ENCODE results near the gene GRK4.
A peak's percentile ranks its signal among the peaks of the same experiment; 100 is the strongest.

GRK4 gene

DNA sequence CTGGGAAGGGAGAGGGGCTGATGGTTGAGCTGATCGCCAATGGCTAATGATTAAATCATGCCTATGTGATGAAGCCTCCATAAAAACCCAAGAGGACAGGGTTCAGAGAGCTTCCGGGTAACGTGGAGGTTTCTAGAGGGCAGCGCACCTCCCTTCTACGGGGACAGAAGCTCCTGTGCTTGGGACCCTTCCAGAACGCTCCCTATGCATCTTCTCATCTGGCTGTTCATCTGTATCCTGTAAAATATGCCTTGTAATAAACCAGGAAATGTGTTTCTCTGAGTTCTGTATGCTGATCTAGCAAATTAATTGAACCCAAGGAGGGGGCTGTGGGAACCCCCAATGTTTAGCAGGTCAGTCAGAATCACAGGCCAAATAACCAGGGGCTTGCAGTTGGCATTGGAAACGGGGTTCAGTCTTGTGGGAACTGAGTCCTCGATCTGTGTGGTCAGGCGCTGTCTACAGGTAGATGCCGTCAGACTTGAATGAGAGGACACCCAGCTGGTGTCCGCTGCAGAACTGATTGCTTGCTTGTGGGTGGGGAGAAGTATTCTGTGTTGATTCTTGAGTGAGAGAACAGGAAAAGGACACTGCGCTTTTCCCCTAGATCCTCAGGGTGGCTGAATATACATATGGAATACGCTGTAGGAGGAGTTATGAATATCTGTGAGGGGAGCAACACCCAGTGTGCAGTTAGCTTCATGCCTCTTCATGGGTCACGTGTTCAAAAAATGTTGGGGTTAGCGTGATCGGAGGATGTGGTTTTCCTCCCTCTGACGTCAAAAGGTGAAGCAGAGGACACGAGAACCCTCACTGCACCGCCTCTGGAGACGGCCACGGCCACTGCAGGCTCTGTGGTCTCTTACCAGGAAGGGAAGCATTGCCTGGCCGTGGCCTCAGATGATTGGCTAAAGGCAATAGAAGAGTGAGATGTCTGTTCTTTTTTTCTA lies 81.8 kb downstream of the GRK4 start:
- H3K27me3 ChIP-seq (ENCODE audit: control insufficient read depth in 3 of 3, insufficient read depth in 3 of 3, low read depth in 1 of 3, low read length in 3 of 3), result peaks cover 0 to 14% (median 9%) of the 10 kb centered on the region in 3 experiments

DNA sequence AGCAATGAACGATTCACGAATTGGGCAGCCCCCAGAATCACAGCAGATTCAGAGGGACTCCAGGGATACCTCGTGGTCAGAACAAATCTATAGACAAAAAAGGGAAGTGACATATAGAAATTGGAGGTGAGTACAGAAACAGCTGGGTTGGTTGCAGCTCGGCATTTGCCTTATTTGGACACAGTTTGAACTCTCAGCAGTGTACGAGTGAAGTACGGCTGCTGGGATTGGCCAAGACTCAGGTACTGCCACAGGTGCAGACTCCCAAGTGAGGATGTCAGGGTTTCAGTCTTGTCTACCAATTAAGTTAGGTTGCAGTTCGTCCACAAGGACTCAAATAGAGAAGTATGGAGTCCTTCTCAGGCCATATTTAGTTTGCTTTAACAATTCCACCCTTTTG lies 82.8 kb downstream of the GRK4 start:
- Histone ChIP-seq H2AFZ (ENCODE audit: low read length) (no peak overlapping the region), H3K27ac (replicated peaks; ENCODE audit: low read length) (no peak overlapping the region), H3K9ac (ENCODE audit: low read depth, low read length, poor library complexity) (no peak overlapping the region), H3K18ac (ENCODE audit: low read length) (no peak overlapping the region), H3K4me2 (ENCODE audit: insufficient read depth, low read length, poor library complexity, severe bottlenecking) (no peak overlapping the region), H4K8ac (ENCODE audit: low read depth, low read length) (no peak overlapping the region), H2BK120ac (ENCODE audit: low read depth, low read length) (no peak overlapping the region), H3K27me3 (ENCODE audit: control insufficient read depth in 3 of 3, insufficient read depth in 3 of 3, low read depth in 1 of 3, low read length in 3 of 3) (peaks cover 0 to 14% (median 9%) of the 10 kb centered on the region in 3 experiments), H3K4me3 (ENCODE audit: low read length in 2 of 2) (no peak overlapping the region), H2AK5ac (ENCODE audit: low read depth, low read length) (no peak overlapping the region), H3K23ac (ENCODE audit: low read depth, low read length, poor library complexity) (no peak overlapping the region), H4K91ac (ENCODE audit: low read depth, low read length, poor library complexity) (no peak overlapping the region), H3K9me3 (replicated peaks in 1 of 2; ENCODE audit: control insufficient read depth in 2 of 2, insufficient read depth in 1 of 2, low read depth in 1 of 2, low read length in 2 of 2) (no peaks in the 10 kb centered on the region), H3K4me1 (ENCODE audit: control insufficient read depth in 2 of 2, insufficient read depth in 1 of 2, low read depth in 1 of 2, low read length in 2 of 2) (no peaks in the 10 kb centered on the region), H3K14ac (ENCODE audit: low read length) (no peak overlapping the region), H3K79me1 (ENCODE audit: low read depth, low read length) (no peaks in the 10 kb centered on the region), H2BK12ac (ENCODE audit: low read length) (no peak overlapping the region), H2BK15ac (ENCODE audit: low read length) (no peak overlapping the region), H3K4ac (ENCODE audit: low read length) (no peak overlapping the region), H3K36me3 (replicated peaks in 1 of 2; ENCODE audit: control insufficient read depth in 2 of 2, insufficient read depth in 2 of 2, low read length in 2 of 2) (no peaks in the 10 kb centered on the region), H2BK5ac (ENCODE audit: low read length) (no peak overlapping the region)
- DNase-seq (ENCODE audit: low spot score), result no peak
- WGBS, 2 donors (ENCODE audit: extremely low coverage in 2 of 2, insufficient read length in 2 of 2, insufficient replicate concordance in 1 of 2), result no CpG with 5 or more reads among the region's 7 CpGs

More for the DNA sequence above, 81.8 kb downstream of the GRK4 start:
- H3K23ac ChIP-seq (ENCODE audit: low read depth, low read length, poor library complexity), result no peak overlapping the region
- H2BK15ac ChIP-seq (ENCODE audit: low read length), result no peak overlapping the region
- no peak for DNase-seq (ENCODE audit: low spot score)
- no peak overlapping the region for H2BK120ac ChIP-seq (ENCODE audit: low read depth, low read length)
- H3K4me3 ChIP-seq (ENCODE audit: low read length in 2 of 2), result no peak overlapping the region
- no peak overlapping the region for H2AK5ac ChIP-seq (ENCODE audit: low read depth, low read length)
- no peak overlapping the region for H3K18ac ChIP-seq (ENCODE audit: low read length)
- H4K8ac ChIP-seq (ENCODE audit: low read depth, low read length), result no peak overlapping the region
- H3K4me1 ChIP-seq (ENCODE audit: control insufficient read depth in 2 of 2, insufficient read depth in 1 of 2, low read depth in 1 of 2, low read length in 2 of 2), result no peaks in the 10 kb centered on the region
- H3K4ac ChIP-seq (ENCODE audit: low read length), result no peak overlapping the region
- no peak overlapping the region for H2AFZ ChIP-seq (ENCODE audit: low read length)
- no peaks in the 10 kb centered on the region for H3K36me3 ChIP-seq (replicated peaks in 1 of 2; ENCODE audit: control insufficient read depth in 2 of 2, insufficient read depth in 2 of 2, low read length in 2 of 2)
- H4K91ac ChIP-seq (ENCODE audit: low read depth, low read length, poor library complexity), result no peak overlapping the region
- no peak overlapping the region for H2BK5ac ChIP-seq (ENCODE audit: low read length)
- H3K79me1 ChIP-seq (ENCODE audit: low read depth, low read length), result no peaks in the 10 kb centered on the region
- H3K14ac ChIP-seq (ENCODE audit: low read length), result no peak overlapping the region
- no CpG with 5 or more reads among the region's 22 CpGs for WGBS, 2 donors (ENCODE audit: extremely low coverage in 2 of 2, insufficient read length in 2 of 2, insufficient replicate concordance in 1 of 2)
- H3K4me2 ChIP-seq (ENCODE audit: insufficient read depth, low read length, poor library complexity, severe bottlenecking), result no peak overlapping the region
- no peaks in the 10 kb centered on the region for H3K9me3 ChIP-seq (replicated peaks in 1 of 2; ENCODE audit: control insufficient read depth in 2 of 2, insufficient read depth in 1 of 2, low read depth in 1 of 2, low read length in 2 of 2)
- H2BK12ac ChIP-seq (ENCODE audit: low read length), result no peak overlapping the region
- no peak overlapping the region for H3K27ac ChIP-seq (replicated peaks; ENCODE audit: low read length)
- H3K9ac ChIP-seq (ENCODE audit: low read depth, low read length, poor library complexity), result no peak overlapping the region

DNA sequence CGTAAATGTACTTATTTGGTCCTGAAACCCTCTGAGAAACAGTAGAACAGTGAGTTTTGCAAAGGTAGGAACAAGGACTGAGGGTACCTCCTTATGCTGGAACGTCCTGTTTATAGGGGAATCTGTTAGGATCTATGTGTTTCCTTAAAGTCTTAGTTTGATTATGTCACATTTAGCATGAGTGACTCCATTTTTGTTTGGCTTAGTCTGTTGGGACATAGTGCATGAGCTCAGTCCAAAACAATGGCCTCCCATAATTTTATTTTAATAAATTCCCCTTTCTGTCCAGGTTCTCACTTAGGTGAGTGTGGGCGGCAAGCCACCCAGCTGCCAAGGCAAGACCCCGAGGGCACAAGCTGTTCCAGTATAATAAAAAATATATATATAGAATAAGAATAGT lies 83.3 kb downstream of the GRK4 start:
- Histone ChIP-seq H3K4me3 (ENCODE audit: low read length in 2 of 2) (no peak overlapping the region), H4K8ac (ENCODE audit: low read depth, low read length) (no peak overlapping the region), H2AK5ac (ENCODE audit: low read depth, low read length) (no peak overlapping the region), H2BK12ac (ENCODE audit: low read length) (no peak overlapping the region), H3K9ac (ENCODE audit: low read depth, low read length, poor library complexity) (no peak overlapping the region), H2AFZ (ENCODE audit: low read length) (no peak overlapping the region), H3K4ac (ENCODE audit: low read length) (no peak overlapping the region), H4K91ac (ENCODE audit: low read depth, low read length, poor library complexity) (no peak overlapping the region), H3K23ac (ENCODE audit: low read depth, low read length, poor library complexity) (no peak overlapping the region), H3K36me3 (replicated peaks in 1 of 2; ENCODE audit: control insufficient read depth in 2 of 2, insufficient read depth in 2 of 2, low read length in 2 of 2) (no peaks in the 10 kb centered on the region), H3K4me2 (ENCODE audit: insufficient read depth, low read length, poor library complexity, severe bottlenecking) (no peak overlapping the region), H3K18ac (ENCODE audit: low read length) (no peak overlapping the region), H3K9me3 (replicated peaks in 1 of 2; ENCODE audit: control insufficient read depth in 2 of 2, insufficient read depth in 1 of 2, low read depth in 1 of 2, low read length in 2 of 2) (no peaks in the 10 kb centered on the region), H3K27me3 (ENCODE audit: control insufficient read depth in 3 of 3, insufficient read depth in 3 of 3, low read depth in 1 of 3, low read length in 3 of 3) (peaks cover 0 to 12% (median 6%) of the 10 kb centered on the region in 3 experiments), H3K79me1 (ENCODE audit: low read depth, low read length) (no peaks in the 10 kb centered on the region), H3K27ac (replicated peaks; ENCODE audit: low read length) (no peak overlapping the region), H3K14ac (ENCODE audit: low read length) (no peak overlapping the region), H2BK120ac (ENCODE audit: low read depth, low read length) (no peak overlapping the region), H2BK5ac (ENCODE audit: low read length) (no peak overlapping the region), H2BK15ac (ENCODE audit: low read length) (no peak overlapping the region), H3K4me1 (ENCODE audit: control insufficient read depth in 2 of 2, insufficient read depth in 1 of 2, low read depth in 1 of 2, low read length in 2 of 2) (no peaks in the 10 kb centered on the region)
- WGBS, 2 donors (ENCODE audit: extremely low coverage in 2 of 2, insufficient read length in 2 of 2, insufficient replicate concordance in 1 of 2), result no CpG with 5 or more reads among the region's 4 CpGs
- DNase-seq (ENCODE audit: low spot score), result no peak

DNA sequence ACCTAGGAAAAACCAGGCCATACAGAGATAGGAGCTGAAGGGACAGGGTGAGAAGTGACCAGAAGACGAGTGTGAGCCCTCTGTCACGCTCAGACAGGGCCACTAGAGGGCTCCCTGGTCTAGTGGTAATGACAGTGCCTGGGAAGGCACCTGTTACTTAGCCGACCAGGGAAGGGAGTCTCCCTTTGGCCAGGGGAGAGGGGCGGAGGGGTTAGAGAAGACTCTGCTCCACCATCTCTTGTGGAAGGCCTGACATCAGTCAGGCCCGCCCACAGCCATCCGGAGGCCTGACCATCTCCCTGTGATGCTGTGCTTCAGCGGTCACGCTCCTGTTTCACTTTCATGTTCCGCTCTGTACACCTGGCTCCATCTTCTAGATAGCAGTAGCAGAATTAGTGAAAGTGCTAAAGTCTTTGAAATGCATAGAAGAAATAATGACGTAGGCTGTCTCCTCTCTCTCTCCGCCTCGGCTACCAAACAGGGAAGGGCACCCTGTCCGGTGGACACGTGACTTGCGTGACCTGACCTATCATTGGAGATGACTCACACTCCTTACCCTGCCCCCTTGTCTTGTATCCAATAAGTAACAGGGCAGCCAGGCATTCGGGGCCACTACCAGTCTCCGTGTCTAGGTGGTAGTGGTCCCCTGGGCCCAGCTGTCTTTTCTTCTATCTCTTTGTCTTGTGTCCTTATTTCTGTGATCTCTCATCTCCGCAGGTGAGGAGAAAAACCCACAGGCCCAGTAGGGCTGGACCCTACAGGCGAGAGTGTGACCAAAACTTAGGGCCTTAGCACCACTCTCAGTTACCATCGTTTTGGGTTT lies 84.3 kb downstream of the GRK4 start:
- Histone ChIP-seq H2BK15ac (ENCODE audit: low read length) (no peak overlapping the region), H3K27me3 (ENCODE audit: control insufficient read depth in 3 of 3, insufficient read depth in 3 of 3, low read depth in 1 of 3, low read length in 3 of 3) (peaks cover 0 to 10% (median 0%) of the 10 kb centered on the region in 3 experiments), H3K9ac (ENCODE audit: low read depth, low read length, poor library complexity) (no peak overlapping the region), H3K18ac (ENCODE audit: low read length) (no peak overlapping the region), H2BK12ac (ENCODE audit: low read length) (no peak overlapping the region), H2AFZ (ENCODE audit: low read length) (no peak overlapping the region), H3K9me3 (replicated peaks in 1 of 2; ENCODE audit: control insufficient read depth in 2 of 2, insufficient read depth in 1 of 2, low read depth in 1 of 2, low read length in 2 of 2) (no peaks in the 10 kb centered on the region), H4K8ac (ENCODE audit: low read depth, low read length) (no peak overlapping the region), H3K14ac (ENCODE audit: low read length) (no peak overlapping the region), H2BK5ac (ENCODE audit: low read length) (no peak overlapping the region), H2BK120ac (ENCODE audit: low read depth, low read length) (no peak overlapping the region), H3K4me3 (ENCODE audit: low read length in 2 of 2) (no peak overlapping the region), H3K27ac (replicated peaks; ENCODE audit: low read length) (no peak overlapping the region), H3K4me1 (ENCODE audit: control insufficient read depth in 2 of 2, insufficient read depth in 1 of 2, low read depth in 1 of 2, low read length in 2 of 2) (no peaks in the 10 kb centered on the region), H3K23ac (ENCODE audit: low read depth, low read length, poor library complexity) (no peak overlapping the region), H2AK5ac (ENCODE audit: low read depth, low read length) (no peak overlapping the region), H3K4ac (ENCODE audit: low read length) (no peak overlapping the region), H3K36me3 (replicated peaks in 1 of 2; ENCODE audit: control insufficient read depth in 2 of 2, insufficient read depth in 2 of 2, low read length in 2 of 2) (no peaks in the 10 kb centered on the region), H3K4me2 (ENCODE audit: insufficient read depth, low read length, poor library complexity, severe bottlenecking) (no peak overlapping the region), H3K79me1 (ENCODE audit: low read depth, low read length) (no peaks in the 10 kb centered on the region), H4K91ac (ENCODE audit: low read depth, low read length, poor library complexity) (no peak overlapping the region)
- DNase-seq (ENCODE audit: low spot score), result peak; percentile 37
- WGBS, 2 donors (ENCODE audit: extremely low coverage in 2 of 2, insufficient read length in 2 of 2, insufficient replicate concordance in 1 of 2), result no CpG with 5 or more reads among the region's 20 CpGs
